GM21447 (cell line): ENCODE data around the gene ANKRD30B.
"Not testable (repeated sequence)": the region's sequence is repeated elsewhere in the genome, so short reads cannot be mapped to it uniquely, and the experiment has no call there.

Experiments used
- ATAC-seq: cut with Tn5 transposase; IDR thresholded peaks from one replicate; pipeline ENCODE4 v1.9.1; 2021; ENCODE audit not compliant: unreplicated experiment

Gene ANKRD30B

GRCh38 chr18:14841607-14842006, 93.6 kb downstream of the ANKRD30B start:
- ATAC-seq, result not testable (repeated sequence)

- ATAC-seq, result not testable (repeated sequence)
Observed at GRCh38 chr18:14851533-14851932, 103.6 kb downstream of the ANKRD30B start.

- not testable (repeated sequence) for ATAC-seq
Observed at GRCh38 chr18:14855634-14856033, 107.7 kb downstream of the ANKRD30B start.

GRCh38 chr18:14856256-14856655, 108.3 kb downstream of the ANKRD30B start:
- not testable (repeated sequence) for ATAC-seq

GRCh38 chr18:14858514-14858913, 110.5 kb downstream of the ANKRD30B start:
- not testable (repeated sequence) for ATAC-seq

GRCh38 chr18:14859995-14860394, 112.0 kb downstream of the ANKRD30B start:
- ATAC-seq, result not testable (repeated sequence)

- not testable (repeated sequence) for ATAC-seq
Observed at GRCh38 chr18:14866426-14866825, 118.5 kb downstream of the ANKRD30B start.

GRCh38 chr18:14867988-14868387, 120.0 kb downstream of the ANKRD30B start:
- ATAC-seq, result not testable (repeated sequence)

- ATAC-seq, result not testable (repeated sequence)
Observed at GRCh38 chr18:14868825-14869224, 120.9 kb downstream of the ANKRD30B start.

GRCh38 chr18:14878826-14879225, 130.9 kb downstream of the ANKRD30B start:
- not testable (repeated sequence) for ATAC-seq

- no peak for ATAC-seq
Observed at GRCh38 chr18:14900435-14900834, 152.5 kb downstream of the ANKRD30B start.
